ENCODE measurements around the gene DHRS7. TPM values are rescaled to one million over a fixed set of nuclear protein-coding genes. Genes with fewer than 3 reads are reported as not detected.
"Not testable (repeated sequence)": the region's sequence is repeated elsewhere in the genome, so short reads cannot be mapped to it uniquely, and the experiment has no call there.

The DHRS7 gene
- total and polyA plus RNA-seq, 2 of the 8 experiments (the other 6 are each of a cell fraction or from before 2014, with no cell fraction given) = 10.8 to 27.5 TPM

DNA sequence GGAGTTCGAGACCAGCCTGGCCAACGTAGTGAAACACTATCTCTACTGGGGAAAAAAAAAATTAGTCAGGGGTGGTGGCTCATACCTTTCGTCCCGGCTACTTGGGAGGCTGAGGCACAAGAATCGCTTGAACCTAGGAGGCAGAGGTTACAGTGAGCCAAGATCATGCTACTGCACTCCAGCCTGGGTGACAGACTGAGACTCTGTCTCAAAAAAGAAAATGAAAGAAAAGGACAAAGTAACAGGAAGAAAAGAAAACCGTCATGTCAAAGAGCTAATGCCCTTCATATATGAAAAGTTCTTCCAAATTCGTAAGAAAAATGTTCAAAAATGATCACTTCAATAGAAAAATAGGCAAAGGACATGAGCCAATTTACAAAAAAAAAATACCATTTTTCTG, 65.3 kb downstream of the DHRS7 start:
- H3K23me2 ChIP-seq (ENCODE audit: low read depth, low read length); DNase-seq (ENCODE audit: low read depth in 1 of 2, low spot score in 2 of 2); H4K20me1 ChIP-seq (replicated peaks in 1 of 2; ENCODE audit: control insufficient read depth in 1 of 2, insufficient read depth in 2 of 2, low read length in 2 of 2); H2BK20ac ChIP-seq (ENCODE audit: low read length); H2BK5ac ChIP-seq (ENCODE audit: low read depth, low read length); H3K9me3 ChIP-seq (ENCODE audit: insufficient read depth in 2 of 2, low read depth in 1 of 2, low read length in 1 of 2); H2AK5ac ChIP-seq (ENCODE audit: low read depth, low read length); H4K8ac ChIP-seq (ENCODE audit: extremely low read depth, insufficient read depth, low read length); H3K27ac ChIP-seq (ENCODE audit: low read depth, low read length); H3K14ac ChIP-seq (ENCODE audit: insufficient read length); H3K23ac ChIP-seq (ENCODE audit: insufficient read length); FAIRE-seq; H3K4ac ChIP-seq (replicated peaks; ENCODE audit: insufficient read length, low read depth, low read length); H3K79me1 ChIP-seq (ENCODE audit: low read depth, low read length); H3K27me3 ChIP-seq (replicated peaks in 1 of 4; ENCODE audit: control insufficient read depth in 3 of 4, extremely low read depth in 1 of 4, insufficient read depth in 3 of 4, low read length in 3 of 4); H2AFZ ChIP-seq (ENCODE audit: low read length); H3K9ac ChIP-seq (replicated peaks in 1 of 4; ENCODE audit: extremely low read depth in 1 of 4, low read depth in 3 of 4, low read length in 3 of 4); H2BK12ac ChIP-seq (ENCODE audit: low read depth, low read length); H2BK120ac ChIP-seq (replicated peaks; ENCODE audit: low read depth, low read length); H3K56ac ChIP-seq (replicated peaks; ENCODE audit: insufficient read length, low read depth, low read length); H3K4me1 ChIP-seq (replicated peaks in 1 of 4; ENCODE audit: control insufficient read depth in 3 of 4, insufficient read depth in 4 of 4, low read length in 3 of 4); H3K36me3 ChIP-seq (ENCODE audit: control insufficient read depth in 2 of 4, insufficient read depth in 4 of 4, low read length in 3 of 4); H2BK15ac ChIP-seq (ENCODE audit: low read length); H4K5ac ChIP-seq (ENCODE audit: insufficient read length, low read depth, low read length); POLR2A ChIA-PET (ENCODE audit: partially characterized antibody); H3K18ac ChIP-seq (ENCODE audit: extremely low read depth, low read length); H3K4me3 ChIP-seq (ENCODE audit: extremely low read depth in 1 of 4, insufficient read depth in 2 of 4, low read depth in 3 of 4, low read length in 4 of 4); H3K4me2 ChIP-seq (ENCODE audit: insufficient read depth in 1 of 2, low read depth in 2 of 2, low read length in 2 of 2); H4K91ac ChIP-seq (replicated peaks; ENCODE audit: insufficient read length, low read length): not testable (repeated sequence)
- peaks cover 2 to 88% of the 10 kb centered on the region in 2 experiments; a peak in 3 of 4 replicates for H3K79me2 ChIP-seq (ENCODE audit: control insufficient read depth in 1 of 2, insufficient read depth in 2 of 2, low read length in 2 of 2)
- CTCF ChIA-PET (ENCODE audit: partially characterized antibody) = interaction anchor here (0.7 to 1.6 kb wide), 4 partner anchors 10 to 254 kb away, joined by 3 to 4 read pairs (median 3); no protein-coding TSS in a partner anchor
- WGBS, 2 experiments (ENCODE audit: extremely low coverage in 1 of 2, insufficient coverage in 1 of 2, insufficient read length in 1 of 2, insufficient replicate concordance in 2 of 2, low coverage in 1 of 2, low lambda C conversion rate in 2 of 2, missing lambda C conversion rate in 1 of 2) = 88% methylated on average over 7 of the region's 7 CpGs; no CpG with 5 or more reads in 1 of the 2 experiments
